Mucosa of rectum (tissue), 2 donors: ENCODE results near the gene TRIM52.
A peak's percentile ranks its signal among the peaks of the same experiment; 100 is the strongest.

Source experiments
- H3K27ac ChIP-seq, 2 donors: one replicate each; pipeline ENCODE4 v1.7.0; 2013; ENCODE audit warnings: inconsistent platforms in 2 of 2, low read depth in 2 of 2, low read length in 2 of 2
- H3K27me3 ChIP-seq, 2 donors: one replicate each; pipeline ENCODE4 v1.7.0; 2013; ENCODE audit warnings: low read length in 2 of 2; ENCODE audit not compliant: control insufficient read depth in 2 of 2, insufficient read depth in 2 of 2
- H3K36me3 ChIP-seq, 2 donors: one replicate each; pipeline ENCODE4 v1.7.0; 2013; ENCODE audit warnings: low read length in 2 of 2; ENCODE audit not compliant: control insufficient read depth in 2 of 2, insufficient read depth in 2 of 2
- H3K4me1 ChIP-seq, 2 donors: one replicate each; pipeline ENCODE4 v1.7.0; 2013; ENCODE audit warnings: low read length in 2 of 2, mild to moderate bottlenecking in 1 of 2; ENCODE audit not compliant: control insufficient read depth in 2 of 2, insufficient read depth in 2 of 2
- H3K4me3 ChIP-seq, 2 donors: one replicate each; pipeline ENCODE4 v1.7.0; 2013; ENCODE audit warnings: low read length in 2 of 2
- H3K9ac ChIP-seq, 2 donors: one replicate each; pipeline ENCODE4 v1.7.0; 2013; ENCODE audit warnings: low read length in 2 of 2, low read depth in 1 of 2, mild to moderate bottlenecking in 1 of 2
- H3K9me3 ChIP-seq, 2 donors: one replicate each; pipeline ENCODE4 v1.7.0; 2013; ENCODE audit warnings: low read length in 2 of 2; ENCODE audit not compliant: control insufficient read depth in 2 of 2
- donor health status: healthy.
- donor health status: Normal muscosa, but diverticular disease.

Gene TRIM52

GRCh38 chr5:181258576-181258975, 2.4 kb downstream of the TRIM52 start:
- no peaks in the 10 kb centered on the region for H3K9me3 ChIP-seq
- no peaks in the 10 kb centered on the region for H3K27me3 ChIP-seq
- no peak overlapping the region for H3K27ac ChIP-seq
- H3K4me1 ChIP-seq: peaks cover 23 to 34% of the 10 kb centered on the region in 2 donors
- no peak overlapping the region for H3K9ac ChIP-seq
- H3K36me3 ChIP-seq: peaks cover 8 to 16% of the 10 kb centered on the region in 2 donors
- H3K4me3 ChIP-seq: peak overlapping the region; percentile 83 to 95

GRCh38 chr5:181255836-181256578, 4.9 kb downstream of the TRIM52 start:
- Histone ChIP-seq H3K4me3 (no peak overlapping the region), H3K9ac (no peak overlapping the region), H3K27ac (no peak overlapping the region), H3K9me3 (no peaks in the 10 kb centered on the region), H3K4me1 (peaks cover 23 to 34% of the 10 kb centered on the region in 2 donors), H3K36me3 (peaks cover 17 to 21% of the 10 kb centered on the region in 2 donors), H3K27me3 (no peaks in the 10 kb centered on the region)

GRCh38 chr5:181255276-181255675, 5.7 kb downstream of the TRIM52 start:
- Histone ChIP-seq H3K27me3 (no peaks in the 10 kb centered on the region), H3K36me3 (peaks cover 17 to 21% of the 10 kb centered on the region in 2 donors), H3K4me3 (no peak overlapping the region), H3K4me1 (peaks cover 20 to 31% of the 10 kb centered on the region in 2 donors), H3K9ac (no peak overlapping the region), H3K9me3 (no peaks in the 10 kb centered on the region), H3K27ac (no peak overlapping the region)

- Histone ChIP-seq H3K9ac (peak overlapping the region in 1 of 2 donors; percentile 30), H3K4me1 (peaks cover 31 to 35% of the 10 kb centered on the region in 2 donors), H3K4me3 (peak overlapping the region; percentile 62 to 89), H3K36me3 (peaks cover 4 to 6% of the 10 kb centered on the region in 2 donors), H3K27ac (no peak overlapping the region), H3K27me3 (no peaks in the 10 kb centered on the region), H3K9me3 (no peaks in the 10 kb centered on the region)
These were observed 12.7 kb downstream of the TRIM52 start for GRCh38 chr5:181248277-181248676.

GRCh38 chr5:181246276-181247049, 14.5 kb downstream of the TRIM52 start:
- Histone ChIP-seq H3K27ac (peak overlapping the region; percentile 97 to 98), H3K27me3 (no peaks in the 10 kb centered on the region), H3K9me3 (no peaks in the 10 kb centered on the region), H3K4me3 (peak overlapping the region; percentile 89), H3K9ac (peak overlapping the region; percentile 97), H3K36me3 (peaks cover 9 to 11% of the 10 kb centered on the region in 2 donors), H3K4me1 (peaks cover 46 to 48% of the 10 kb centered on the region in 2 donors)

GRCh38 chr5:181245427-181246275, 15.3 kb downstream of the TRIM52 start:
- Histone ChIP-seq H3K27me3 (no peaks in the 10 kb centered on the region), H3K4me3 (peak overlapping the region; percentile 89), H3K27ac (peak overlapping the region; percentile 97 to 98), H3K9ac (peak overlapping the region; percentile 97), H3K4me1 (peaks cover 49% of the 10 kb centered on the region in 2 donors), H3K36me3 (peaks cover 13 to 16% of the 10 kb centered on the region in 2 donors), H3K9me3 (no peaks in the 10 kb centered on the region)

GRCh38 chr5:181243564-181244343, 17.2 kb downstream of the TRIM52 start, which contains the start of gene RACK1:
TSS of gene RACK1 (minus strand) at chr5:181243906. CDS start at chr5:181243800, 106 bp downstream.
- Histone ChIP-seq H3K9ac (peak within 1 kb of the TSS; percentile 90 to 97), H3K27me3 (no peaks in the 10 kb centered on the region), H3K4me3 (peak within 1 kb of the TSS; percentile 96 to 99), H3K9me3 (no peaks in the 10 kb centered on the region), H3K4me1 (peaks cover 44 to 45% of the 10 kb centered on the region in 2 donors), H3K36me3 (peaks cover 24 to 34% of the 10 kb centered on the region in 2 donors), H3K27ac (peak within 1 kb of the TSS; percentile 89 to 95)

- Histone ChIP-seq H3K4me1 (peaks cover 40 to 42% of the 10 kb centered on the region in 2 donors), H3K4me3 (peak overlapping the region; percentile 96 to 99), H3K9ac (peak overlapping the region; percentile 90 to 97), H3K9me3 (no peaks in the 10 kb centered on the region), H3K36me3 (peaks cover 28 to 41% of the 10 kb centered on the region in 2 donors), H3K27me3 (no peaks in the 10 kb centered on the region), H3K27ac (peak overlapping the region; percentile 89 to 95)
These were observed 17.9 kb downstream of the TRIM52 start for GRCh38 chr5:181243018-181243563.

GRCh38 chr5:181242031-181242451, 18.9 kb downstream of the TRIM52 start:
- Histone ChIP-seq H3K4me3 (peak overlapping the region; percentile 96 to 99), H3K9ac (peak overlapping the region; percentile 90 to 97), H3K9me3 (no peaks in the 10 kb centered on the region), H3K4me1 (peaks cover 34 to 35% of the 10 kb centered on the region in 2 donors), H3K27ac (no peak overlapping the region), H3K27me3 (no peaks in the 10 kb centered on the region), H3K36me3 (peaks cover 39 to 51% of the 10 kb centered on the region in 2 donors)
